GM18870 (cell line): ENCODE measurements around the gene DYTN.
"Not testable (repeated sequence)": the region's sequence is repeated elsewhere in the genome, so short reads cannot be mapped to it uniquely, and the experiment has no call there.

Source experiments
- ATAC-seq: cut with Tn5 transposase; IDR thresholded peaks from one replicate; pipeline ENCODE4 v1.9.1; 2021; ENCODE audit warnings: moderate library complexity; ENCODE audit not compliant: unreplicated experiment

DYTN gene, protein sequence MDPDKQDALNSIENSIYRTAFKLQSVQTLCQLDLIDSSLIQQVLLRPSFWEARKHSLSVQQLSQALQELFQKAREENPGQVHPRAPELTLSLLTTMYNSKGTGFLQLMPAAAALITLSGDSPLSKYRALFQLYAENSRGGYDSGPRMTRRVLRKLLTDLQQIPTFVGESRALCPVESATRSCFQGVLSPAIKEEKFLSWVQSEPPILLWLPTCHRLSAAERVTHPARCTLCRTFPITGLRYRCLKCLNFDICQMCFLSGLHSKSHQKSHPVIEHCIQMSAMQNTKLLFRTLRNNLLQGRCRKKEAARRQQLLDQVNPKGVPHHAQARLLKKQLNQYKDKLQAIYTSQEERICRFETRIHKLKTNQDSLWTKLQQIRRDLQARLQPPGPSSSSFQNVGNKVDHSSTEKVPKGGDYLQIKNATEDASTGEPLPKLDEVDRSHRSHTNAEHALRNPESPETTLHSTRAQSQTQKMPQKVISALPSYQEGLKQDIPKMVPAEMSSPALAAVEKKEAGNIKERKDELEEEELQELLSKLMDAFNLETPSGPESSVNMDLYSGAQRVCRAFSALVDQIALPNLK

DNA sequence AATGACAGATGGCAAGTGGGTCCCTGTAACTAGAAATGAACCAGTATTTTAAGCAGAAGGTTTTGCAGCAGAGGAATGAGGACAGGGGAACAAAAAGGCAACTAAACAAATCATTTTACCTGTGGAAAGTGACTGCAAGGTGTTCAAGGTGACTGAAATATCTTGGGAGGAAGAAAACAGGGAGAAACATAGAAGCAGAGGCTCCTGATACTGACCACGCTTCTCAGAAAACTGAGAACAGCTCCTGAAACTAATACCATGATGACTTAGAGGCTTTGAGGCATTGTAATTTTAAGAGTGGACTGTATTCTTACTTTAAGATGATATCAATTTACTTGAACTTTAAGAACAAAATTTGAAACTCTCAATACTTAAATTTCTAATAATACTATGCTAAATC, at the start of gene DYTN:
DYTN (minus strand) TSS at position 101 of the 400 bp plus-strand sequence. CDS start 117 bp downstream, outside the sequence.
- ATAC-seq, result peak; percentile 31

DNA sequence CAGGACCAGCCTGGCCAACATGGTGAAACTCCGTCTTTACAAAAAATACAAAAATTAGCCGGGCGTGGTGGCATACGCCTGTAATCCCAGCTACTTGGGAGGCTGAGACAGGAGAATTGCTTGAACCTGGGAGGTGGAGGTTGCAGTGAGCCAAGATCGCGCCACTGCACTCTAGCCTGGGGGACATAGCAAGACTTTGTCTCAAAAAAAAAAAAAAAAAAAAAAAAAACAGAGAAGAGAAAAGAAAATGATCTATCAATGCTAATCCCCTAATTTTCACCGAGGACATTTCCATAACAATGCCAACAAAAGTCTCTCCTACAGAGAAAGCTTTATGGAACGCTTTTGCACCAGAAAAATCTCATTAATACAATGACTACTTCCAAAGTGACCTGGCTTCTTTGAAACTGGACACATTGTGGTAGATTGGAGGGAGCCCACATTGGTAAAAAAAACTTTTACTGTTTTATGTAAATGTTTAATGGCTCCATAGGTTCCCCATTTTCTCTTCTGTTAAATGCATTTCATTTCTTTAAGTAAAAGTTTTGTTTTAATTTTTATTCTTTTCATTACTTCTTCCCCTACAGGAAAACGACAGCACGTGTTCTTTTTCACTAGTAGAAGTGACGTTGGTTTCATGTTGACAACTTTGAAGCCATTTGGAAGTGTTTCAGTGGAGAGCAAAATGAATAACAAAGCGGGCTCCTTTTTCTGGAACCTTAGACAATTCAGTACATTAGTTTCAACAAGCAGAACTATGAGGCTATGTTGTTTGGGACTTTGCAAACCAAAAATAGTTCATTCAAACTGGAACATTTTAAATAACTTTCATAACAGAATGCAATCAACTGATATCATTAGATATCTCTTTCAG, 48.1 kb upstream of the DYTN start:
- no peak for ATAC-seq

DNA sequence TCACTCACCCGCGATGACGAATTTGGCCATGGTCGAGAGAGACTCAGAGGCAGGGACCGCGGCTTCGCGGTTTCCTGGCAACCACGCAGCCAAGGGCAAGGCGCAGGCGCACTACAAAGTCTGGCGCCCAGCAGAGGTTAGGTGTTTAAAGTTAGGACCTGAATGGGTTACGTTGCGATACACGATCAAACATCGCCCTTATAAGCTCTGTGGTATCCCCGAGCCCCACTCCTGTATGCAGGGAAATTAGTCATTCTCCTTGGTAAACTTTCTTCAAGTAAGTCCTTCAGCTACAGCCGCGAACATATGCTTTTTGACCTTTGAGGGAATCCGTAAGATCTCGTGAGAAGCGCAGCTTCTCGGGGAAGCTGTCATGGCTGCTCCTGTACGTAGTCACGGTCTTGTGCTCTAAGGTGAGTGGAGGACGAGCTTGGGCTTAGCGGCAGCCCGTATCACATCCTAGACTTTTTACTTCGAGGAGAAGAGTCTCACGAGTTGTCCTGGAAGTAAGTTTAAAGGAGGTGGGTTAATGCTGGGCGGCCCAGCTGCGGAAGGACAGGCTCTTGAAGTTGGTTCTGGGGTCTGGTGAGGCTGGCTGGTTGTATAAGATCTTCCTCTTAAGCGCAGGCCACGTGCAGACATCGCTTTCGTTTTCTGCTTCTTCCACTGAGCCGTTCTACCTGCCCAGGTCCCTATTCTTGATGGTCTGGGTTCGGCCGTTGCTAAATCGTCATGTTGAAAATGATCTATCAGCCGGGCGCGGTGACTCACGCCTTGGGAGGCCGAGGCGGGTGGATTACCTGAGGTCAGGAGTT, 47.3 kb upstream of the DYTN start, which contains the start of the genes FASTKD2 and MDH1B:
FASTKD2 (plus strand) TSS at position 365 of the 815 bp plus-strand sequence. CDS start 1,088 bp downstream, outside the sequence.
MDH1B (minus strand) TSS at position 87 of the 815 bp plus-strand sequence; CDS start at position 30, 57 bp downstream.
- peak; percentile 90 for ATAC-seq

DNA sequence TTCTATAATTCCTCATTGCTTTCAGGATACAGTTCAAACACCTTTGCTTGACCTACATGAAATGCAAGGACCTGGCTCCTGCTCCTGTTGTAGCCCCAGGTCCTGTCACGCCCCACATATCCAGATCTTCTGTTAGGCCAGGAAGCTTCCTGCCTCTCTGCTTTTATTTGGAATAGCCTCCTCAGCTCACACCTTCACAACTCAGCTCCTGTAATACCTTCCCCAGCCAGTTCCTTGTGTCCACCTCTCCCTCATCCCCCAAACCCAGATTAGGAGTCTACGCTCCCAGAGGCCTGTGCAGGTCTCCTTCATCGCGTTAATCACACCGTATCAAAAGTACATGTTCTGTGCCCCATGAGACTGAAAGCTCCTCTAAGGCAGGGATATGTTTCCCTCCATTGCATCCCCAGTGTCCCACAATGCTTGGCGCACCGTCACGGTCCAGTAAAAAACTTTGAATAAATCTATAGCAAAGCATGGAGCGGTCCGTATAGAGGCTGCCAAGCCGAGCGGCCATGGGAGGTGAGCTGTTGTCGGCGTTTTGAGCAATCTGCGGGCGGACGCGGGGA, 46.6 kb upstream of the DYTN start:
- ATAC-seq, result peak; percentile 35

DNA sequence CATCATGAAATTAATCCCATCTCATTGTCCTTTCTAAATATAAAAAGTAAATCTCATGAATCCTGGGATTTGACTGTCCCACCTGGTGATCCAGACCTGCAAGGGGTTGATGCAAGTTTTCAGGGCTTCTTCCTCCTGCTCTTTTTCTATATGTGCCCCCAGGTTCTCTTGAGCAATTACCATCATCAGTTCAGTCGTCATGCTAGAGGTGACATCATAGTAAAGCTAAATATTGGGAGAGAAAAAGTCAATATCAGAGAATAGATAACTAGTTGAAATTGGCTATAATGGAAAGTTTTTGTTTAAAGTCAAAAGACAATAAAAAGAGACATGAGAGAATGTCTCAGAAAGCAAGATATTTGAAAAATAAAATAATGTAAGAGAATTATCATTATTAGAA, 38.6 kb upstream of the DYTN start:
- ATAC-seq, result no peak

DNA sequence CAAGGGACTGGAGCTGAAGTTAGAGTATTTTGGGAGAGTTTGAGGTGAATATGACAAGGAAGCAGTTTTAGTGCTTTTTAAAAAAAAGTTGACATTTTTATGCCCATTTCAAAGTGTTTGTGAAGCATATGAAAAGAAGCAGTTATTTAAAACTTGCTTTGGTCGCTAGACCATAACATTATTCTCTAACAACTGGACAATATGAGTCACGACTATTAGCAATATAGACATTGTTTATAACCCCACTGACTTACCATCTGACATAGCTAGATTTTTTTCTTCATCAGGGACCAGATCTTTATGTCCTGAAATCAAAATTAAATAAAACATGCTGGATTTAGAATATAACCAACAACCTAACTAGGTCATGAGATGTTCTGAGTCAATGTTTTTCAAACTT, 22.6 kb upstream of the DYTN start:
- no peak for ATAC-seq

DNA sequence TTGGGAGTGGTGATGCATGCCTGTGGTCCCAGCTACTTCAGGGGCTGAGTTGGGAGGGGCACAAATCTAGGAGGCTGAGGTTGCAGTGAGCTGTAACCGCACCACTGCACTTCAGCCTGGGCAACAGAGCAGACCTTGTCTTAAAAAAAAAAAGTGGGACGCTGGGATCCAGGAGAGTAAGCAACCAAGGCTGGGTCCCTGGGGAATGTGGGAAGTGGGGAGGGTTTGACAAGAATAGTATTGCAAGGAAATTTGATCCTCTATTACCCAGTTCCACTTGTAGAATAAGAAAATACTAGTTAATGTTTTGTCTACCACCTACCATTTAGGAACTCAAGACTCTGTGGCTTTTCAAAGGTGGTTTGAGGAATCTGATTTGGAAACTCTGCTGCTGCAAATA, 21.1 kb upstream of the DYTN start:
- ATAC-seq, result no peak

DNA sequence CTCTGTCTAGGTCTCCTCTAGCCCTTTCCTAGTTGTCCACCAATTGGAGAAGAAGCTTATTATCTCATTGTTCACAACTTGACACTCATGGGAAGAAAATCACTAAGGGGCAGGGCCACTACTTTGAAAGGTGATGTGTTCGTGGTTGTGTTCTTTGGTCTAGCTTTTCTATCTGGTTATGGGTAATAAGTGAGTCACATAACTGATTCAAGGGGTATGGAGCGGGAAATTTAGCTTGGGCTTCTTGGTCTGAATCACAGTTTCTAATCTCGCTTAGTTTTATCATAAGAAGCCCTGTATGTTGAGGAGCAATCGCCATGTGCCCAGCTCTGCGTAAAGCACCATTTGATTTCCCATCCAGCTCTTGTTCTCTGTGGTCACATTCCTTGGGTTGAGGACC, 18.7 kb upstream of the DYTN start:
- ATAC-seq, result no peak

DNA sequence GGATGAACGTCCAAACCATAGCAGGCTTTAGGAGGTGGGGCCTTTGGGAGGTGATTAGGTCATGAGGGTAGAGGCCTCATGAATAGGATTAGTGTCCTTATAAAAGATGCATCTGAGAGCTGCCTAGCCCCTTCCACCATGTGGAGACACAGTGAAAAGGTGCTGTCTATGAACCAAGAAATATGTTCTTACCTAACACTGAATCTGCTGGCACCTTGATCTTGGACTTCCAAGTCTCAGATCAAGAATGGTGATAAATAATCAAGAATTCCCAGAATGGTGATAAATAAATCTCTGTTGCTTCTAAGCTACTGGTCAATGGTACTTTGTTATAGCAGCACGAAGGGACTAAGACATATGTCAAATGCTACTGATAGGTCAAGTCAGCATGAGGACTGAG, 15.1 kb upstream of the DYTN start:
- ATAC-seq, result no peak

DNA sequence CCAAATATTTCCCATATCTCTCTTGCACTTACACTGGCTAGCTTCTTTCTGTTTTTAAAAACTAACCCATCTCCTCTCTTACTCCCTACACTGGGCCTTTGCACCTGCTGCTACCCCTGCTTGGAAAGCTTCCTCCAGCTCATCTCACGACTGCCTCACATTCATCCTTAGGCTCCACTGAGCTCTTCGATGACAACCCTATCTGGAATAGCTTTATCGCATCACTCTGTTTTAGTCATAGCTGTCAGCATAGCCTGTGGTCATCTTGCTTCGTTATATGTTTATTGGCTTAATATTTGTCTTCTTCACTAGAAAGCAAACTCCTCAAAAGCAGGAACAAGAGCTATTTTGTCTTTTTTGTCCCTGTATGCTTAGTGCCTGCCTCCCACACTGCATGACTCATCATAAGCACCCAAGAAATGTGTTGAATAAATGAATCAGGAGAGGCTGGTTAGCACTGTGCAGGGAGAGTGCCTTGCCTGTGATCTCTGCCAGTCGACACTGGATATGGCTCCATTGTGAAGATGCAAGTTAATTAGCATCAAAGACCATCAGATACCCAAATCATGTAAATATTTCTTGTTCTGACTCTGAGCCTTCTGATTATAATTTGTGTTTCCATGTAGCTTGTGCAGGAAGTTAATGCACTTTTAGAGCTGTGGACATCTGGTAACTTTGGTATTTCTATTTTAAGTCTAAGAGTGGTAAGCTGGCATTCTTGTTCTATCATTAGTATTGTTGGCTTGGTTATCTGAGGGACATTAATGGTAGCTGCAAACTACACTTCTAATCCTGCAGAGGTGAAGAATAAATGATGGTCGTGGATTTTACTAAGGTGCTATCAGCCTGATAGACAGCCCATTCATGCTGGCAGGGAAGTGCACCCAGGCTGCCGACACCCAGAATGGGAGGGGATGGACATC, 10.3 kb upstream of the DYTN start:
- no peak for ATAC-seq

DNA sequence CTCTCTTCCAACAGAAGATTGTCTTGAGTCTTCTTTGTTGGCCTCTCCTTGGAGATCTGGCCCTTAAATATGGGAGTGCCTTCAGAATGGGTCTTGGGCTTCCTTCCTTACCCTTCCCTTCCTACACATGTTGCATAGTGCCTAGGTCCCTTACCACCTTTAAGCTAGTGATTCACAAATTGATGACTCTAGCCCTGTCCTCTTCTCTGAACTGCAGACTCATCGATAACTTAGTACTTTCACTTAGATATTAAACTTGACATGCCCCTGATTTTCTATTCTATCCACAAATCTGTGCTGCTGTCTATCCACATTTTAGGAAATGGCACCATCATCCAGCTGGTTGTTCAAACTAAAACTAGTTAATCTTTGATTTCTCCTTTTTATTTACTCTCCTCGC, 9.1 kb upstream of the DYTN start:
- no peak for ATAC-seq

DNA sequence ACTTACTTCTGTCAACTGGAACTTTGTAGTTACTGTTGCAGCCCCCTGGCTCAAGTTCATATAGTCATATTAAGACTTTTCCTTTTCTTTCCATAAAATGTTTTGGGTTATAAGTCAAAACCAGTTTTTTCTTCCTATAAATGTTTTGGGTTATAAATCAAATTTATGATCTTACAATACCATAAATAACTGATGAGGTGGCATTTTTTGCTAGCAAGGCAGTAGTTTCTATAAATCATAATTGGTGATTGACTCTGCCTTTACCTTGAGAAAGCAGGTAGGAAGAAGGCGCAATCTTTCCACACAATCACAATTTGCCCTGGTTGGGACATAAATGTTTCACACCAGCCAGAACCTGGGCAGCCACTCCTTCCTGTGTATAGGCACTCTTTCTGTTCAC, 5.1 kb upstream of the DYTN start:
- ATAC-seq, result no peak

DNA sequence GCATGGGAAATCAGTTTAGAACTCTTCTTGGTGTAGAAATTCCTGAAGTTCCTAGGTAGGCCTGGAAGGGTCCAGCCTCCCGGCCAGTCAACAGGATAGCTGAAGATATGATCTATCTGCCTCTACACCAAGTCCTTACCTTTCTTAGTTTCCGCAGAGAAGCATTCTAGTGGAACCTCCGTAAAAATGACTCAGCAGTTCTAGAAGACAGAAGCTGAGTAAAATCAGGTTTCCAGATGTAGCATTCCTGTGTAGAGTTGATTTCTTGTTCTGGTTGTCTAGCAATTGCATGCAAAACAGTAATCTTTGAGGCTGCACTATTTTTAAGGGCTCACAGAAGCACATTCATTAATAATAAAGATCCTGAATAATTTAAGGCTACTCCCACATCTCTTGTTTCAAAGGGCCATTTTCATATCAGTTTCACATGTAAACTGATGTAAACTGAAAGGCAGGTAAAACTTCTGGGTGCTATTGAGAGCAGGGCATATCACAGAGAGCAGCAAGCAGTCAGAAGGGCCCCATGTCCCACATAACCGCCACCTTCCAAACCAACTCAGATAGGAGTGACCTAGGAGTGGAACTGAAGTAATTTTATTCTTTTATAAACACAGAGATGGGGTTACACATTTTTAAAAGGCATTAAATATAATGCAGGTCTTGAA, 3.2 kb upstream of the DYTN start:
- peak; percentile 90 for ATAC-seq

DNA sequence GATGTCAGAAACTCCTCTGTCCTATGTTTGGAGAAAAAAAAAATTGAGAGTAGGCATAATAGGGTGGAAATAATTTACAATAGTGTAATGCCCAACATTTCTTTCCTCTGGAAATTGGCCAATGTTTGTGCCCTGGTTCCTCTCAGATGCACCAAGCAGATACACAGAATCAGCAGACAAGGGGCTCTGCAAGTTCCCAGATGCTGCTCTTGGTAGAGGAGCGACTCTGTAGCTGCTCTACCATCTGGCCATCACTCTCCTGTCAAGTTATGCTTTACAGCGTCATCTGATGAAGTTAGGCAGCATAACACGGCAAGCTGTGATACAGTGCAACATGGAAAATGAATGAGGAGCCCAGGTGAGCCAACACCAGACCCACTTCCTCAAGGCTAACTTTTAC, 1.6 kb downstream of the DYTN start:
- no peak for ATAC-seq

DNA sequence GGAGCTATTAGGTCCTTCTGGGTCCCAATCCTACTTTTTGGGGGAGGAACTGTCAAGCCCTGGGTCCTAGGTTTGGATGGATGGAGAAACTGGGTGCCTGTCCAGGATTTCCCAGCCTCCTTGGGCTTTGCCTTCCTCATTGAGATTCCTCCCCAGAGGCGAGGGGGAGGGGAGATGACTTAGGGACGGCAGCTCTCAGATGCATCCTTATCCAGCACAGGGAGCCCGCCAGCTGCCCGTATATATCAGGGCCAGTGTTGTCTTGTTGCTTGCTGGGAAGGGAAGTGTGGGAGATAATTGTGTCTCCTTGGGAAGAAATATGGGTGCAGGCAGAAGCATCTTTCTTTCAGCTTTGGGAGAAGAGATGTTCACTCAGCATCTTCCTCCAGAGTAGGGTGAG, 3.0 kb downstream of the DYTN start:
- ATAC-seq, result not testable (repeated sequence)

DNA sequence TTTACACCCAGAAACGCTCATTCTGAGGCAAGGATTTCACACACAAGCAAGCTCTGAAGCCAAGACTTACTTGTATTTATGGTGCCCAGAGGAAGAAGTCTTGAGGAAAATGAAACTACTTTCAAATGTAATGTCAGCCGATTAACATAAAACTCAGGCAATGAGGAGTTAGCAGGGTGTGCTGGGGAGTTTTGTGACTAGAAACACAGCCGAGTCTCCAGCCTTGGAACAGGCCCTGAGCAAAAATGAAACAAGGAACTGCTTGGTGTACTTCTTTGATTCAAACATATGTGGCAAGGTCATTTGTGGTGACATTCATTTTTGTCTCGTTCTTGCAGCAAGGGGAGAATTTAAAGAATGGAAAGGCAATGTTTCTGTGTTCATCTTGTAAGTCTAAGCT, 4.5 kb downstream of the DYTN start:
- peak; percentile 78 for ATAC-seq

DNA sequence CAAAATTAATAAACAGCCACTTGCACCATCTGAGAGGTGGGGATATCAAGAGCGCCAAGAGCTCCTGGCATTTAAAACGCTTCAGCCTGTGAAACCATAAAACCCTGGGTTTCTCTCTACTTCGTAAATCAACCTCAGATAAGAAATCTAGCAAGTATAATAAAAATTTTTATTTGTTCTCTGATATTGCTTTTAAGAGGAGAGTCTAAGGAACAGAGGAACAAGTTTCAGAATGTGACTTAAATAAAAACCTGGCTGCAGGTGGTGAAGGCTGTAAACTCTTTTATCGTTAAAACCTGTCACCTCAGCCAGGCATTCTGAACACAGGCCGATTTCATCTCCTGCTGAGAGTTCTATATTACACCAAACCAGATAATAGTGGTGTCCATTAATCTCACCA, 9.9 kb downstream of the DYTN start:
- no peak for ATAC-seq

DNA sequence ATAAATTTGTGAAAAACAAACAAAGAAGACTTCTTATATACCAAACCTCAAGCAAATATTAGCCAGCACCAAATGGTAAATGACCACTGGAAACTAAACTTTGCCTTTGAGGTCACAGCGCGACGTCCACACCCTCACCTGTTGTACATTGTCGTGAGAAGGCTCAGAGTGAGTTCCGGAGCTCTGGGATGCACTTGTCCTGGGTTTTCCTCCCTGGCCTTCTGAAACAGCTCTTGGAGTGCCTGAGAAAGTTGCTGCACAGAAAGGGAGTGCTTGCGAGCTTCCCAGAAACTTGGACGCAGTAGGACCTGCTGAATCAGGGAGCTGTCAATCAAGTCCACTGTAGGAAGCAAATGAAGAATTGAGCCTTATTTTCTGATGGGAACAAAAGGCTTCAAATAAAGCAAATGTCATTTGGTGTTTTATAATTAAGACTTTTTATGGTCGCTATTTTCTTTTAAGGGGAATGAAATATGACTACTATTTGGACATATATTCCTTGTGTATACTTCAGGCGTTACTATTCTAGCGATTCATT, 11.0 kb downstream of the DYTN start:
- ATAC-seq, result no peak
